ENCODE measurements around the gene IL22RA1.

- TF ChIP-seq CTCF (conservative IDR thresholded peaks at IDR 0.05; ENCODE audit: low read depth, low read length) (no peak), EZH2 (IDR thresholded peaks at IDR 0.05; ENCODE audit: low read length, unreplicated experiment) (no peak)
Observed at GRCh38 chr1:24089743-24090555, 53.0 kb downstream of the IL22RA1 start.

All from PC-3 (cell line).